GM21723 (cell line): ENCODE data around the gene PPL.
"Not testable (repeated sequence)": the region's sequence is repeated elsewhere in the genome, so short reads cannot be mapped to it uniquely, and the experiment has no call there.

Source experiments
- ATAC-seq: cut with Tn5 transposase; IDR thresholded peaks from one replicate; pipeline ENCODE4 v1.9.1; 2021; ENCODE audit warnings: mild to moderate bottlenecking, moderate library complexity; ENCODE audit not compliant: unreplicated experiment

PPL gene

GRCh38 chr16:4958510-4959438, 21.8 kb upstream of the PPL start:
- no peak for ATAC-seq

- ATAC-seq, result peak; percentile 66
These were observed 21.0 kb upstream of the PPL start, which contains the start of gene SEC14L5 for GRCh38 chr16:4957720-4958509. SEC14L5 (plus strand) TSS chr16:4958330; CDS start chr16:4959324, 994 bp downstream.

GRCh38 chr16:4957420-4957719, 20.4 kb upstream of the PPL start:
- no peak for ATAC-seq

- ATAC-seq, result no peak
These were observed 17.8 kb upstream of the PPL start for GRCh38 chr16:4954714-4955113.

- not testable (repeated sequence) for ATAC-seq
These were observed 14.6 kb upstream of the PPL start for GRCh38 chr16:4951583-4951982.

GRCh38 chr16:4949986-4950385, 13.0 kb upstream of the PPL start:
- no peak for ATAC-seq

GRCh38 chr16:4948903-4949766, 12.2 kb upstream of the PPL start:
- no peak for ATAC-seq

GRCh38 chr16:4947722-4948503, 11.0 kb upstream of the PPL start:
- no peak for ATAC-seq

GRCh38 chr16:4946917-4947316, 10.0 kb upstream of the PPL start:
- no peak for ATAC-seq

- no peak for ATAC-seq
These were observed 8.9 kb upstream of the PPL start for GRCh38 chr16:4945560-4946502.

GRCh38 chr16:4944333-4945281, 7.7 kb upstream of the PPL start:
- no peak for ATAC-seq

GRCh38 chr16:4942481-4942880, 5.5 kb upstream of the PPL start:
- ATAC-seq, result no peak

GRCh38 chr16:4940719-4941118, 3.8 kb upstream of the PPL start:
- ATAC-seq, result no peak

- ATAC-seq, result no peak
These were observed 1.7 kb upstream of the PPL start for GRCh38 chr16:4938683-4939030.

- ATAC-seq, result no peak
These were observed 1.1 kb upstream of the PPL start for GRCh38 chr16:4937782-4938682.

- no peak for ATAC-seq
These were observed 562 bp downstream of the PPL start for GRCh38 chr16:4936181-4936990.
